WTC11 (cell line): ENCODE data around the gene WDR62. TPM values are rescaled to one million over a fixed set of nuclear protein-coding genes. Genes with fewer than 3 reads are reported as not detected.
A peak's percentile ranks its signal among the peaks of the same experiment; 100 is the strongest.
"Not testable (repeated sequence)": the region's sequence is repeated elsewhere in the genome, so short reads cannot be mapped to it uniquely, and the experiment has no call there.

Experiments used
- ATAC-seq: fragments of 200-7000 bp; cut with Tn5 transposase; 2 replicates; pipeline ENCODE4 v1.10.0; 2021; ENCODE audit warnings: mild to moderate bottlenecking, moderate library complexity
- CTCF ChIA-PET: fragments of 300-600 bp; sonication (Branson Sonifier 250); formaldehyde crosslinking; loops from one replicate; lab custom pipeline; 2021; ENCODE audit warnings: antibody characterized with exemption; lab: Charles Lee
- POLR2A ChIA-PET: fragments of 350-600 bp; sonication (Branson Sonifier 250); formaldehyde crosslinking; loops from one replicate; lab custom pipeline; 2021; ENCODE audit warnings: antibody characterized with exemption; lab: Charles Lee
- DNase-seq: peaks from one replicate; pipeline ENCODE4 v3.0.0; 2021; ENCODE audit warnings: low spot score
- H3K27ac Mint-ChIP-seq: 2 replicates; pipeline ENCODE4 v1.8.0; 2021; ENCODE audit warnings: mixed read lengths
- H3K27me3 Mint-ChIP-seq: 2 replicates; pipeline ENCODE4 v1.8.0; 2021; ENCODE audit warnings: low read depth, mild to moderate bottlenecking, moderate library complexity, mixed read lengths
- H3K36me3 Mint-ChIP-seq: 2 replicates; pipeline ENCODE4 v1.8.0; 2021; ENCODE audit warnings: mixed read lengths
- H3K4me1 Mint-ChIP-seq: 2 replicates; pipeline ENCODE4 v1.8.0; 2022; ENCODE audit warnings: mixed read lengths
- H3K4me3 Mint-ChIP-seq: 2 replicates; pipeline ENCODE4 v1.8.0; 2021; ENCODE audit warnings: mild to moderate bottlenecking, moderate library complexity, mixed read lengths
- H3K9me3 Mint-ChIP-seq: 2 replicates; pipeline ENCODE4 v1.8.0; 2021; ENCODE audit warnings: mixed read lengths
- CTCF ChIP-seq: fragments of 200-600 bp; IDR thresholded peaks from 2 replicates; pipeline ENCODE4 v1.8.0; 2022; ENCODE audit warnings: antibody characterized with exemption
- E2F4 ChIP-seq: sonication (generic); formaldehyde crosslinking; IDR thresholded peaks from 2 replicates; pipeline ENCODE4 v1.8.1; 2022; ENCODE audit warnings: low read depth, mild to moderate bottlenecking, moderate library complexity, missing genetic modification reagents, borderline replicate concordance
- ELF4 ChIP-seq: sonication (generic); formaldehyde crosslinking; IDR thresholded peaks from 2 replicates; pipeline ENCODE4 v1.8.1; 2022; ENCODE audit warnings: low read depth, mild to moderate bottlenecking, moderate library complexity, missing genetic modification reagents
- FOXJ3 ChIP-seq: sonication (generic); formaldehyde crosslinking; IDR thresholded peaks from 2 replicates; pipeline ENCODE4 v1.9.0; 2021; ENCODE audit warnings: missing genetic modification reagents, mild to moderate bottlenecking, borderline replicate concordance
- FOXK1 ChIP-seq: sonication (generic); formaldehyde crosslinking; IDR thresholded peaks from 2 replicates; pipeline ENCODE4 v1.8.0; 2022; ENCODE audit warnings: mild to moderate bottlenecking, moderate library complexity, missing genetic modification reagents
- GABPB1 ChIP-seq: sonication (generic); formaldehyde crosslinking; IDR thresholded peaks from 2 replicates; pipeline ENCODE4 v1.8.1; 2023; ENCODE audit warnings: mild to moderate bottlenecking, missing genetic modification reagents
- HMGA2 ChIP-seq: fragments of 250-450 bp; sonication (Bioruptor Pico); IDR thresholded peaks from 2 replicates; pipeline ENCODE4 v1.4.0; 2021; ENCODE audit warnings: mild to moderate bottlenecking, moderate library complexity
- HMGXB4 ChIP-seq: sonication (generic); formaldehyde crosslinking; IDR thresholded peaks from 2 replicates; pipeline ENCODE4 v1.8.1; 2023; ENCODE audit warnings: mild to moderate bottlenecking, moderate library complexity, missing genetic modification reagents
- MXD4 ChIP-seq: fragments of 250-450 bp; sonication (Bioruptor Pico); IDR thresholded peaks from 2 replicates; pipeline ENCODE4 v1.8.0; 2021; ENCODE audit warnings: mild to moderate bottlenecking, moderate library complexity, borderline replicate concordance
- NR1H2 ChIP-seq: sonication (generic); formaldehyde crosslinking; IDR thresholded peaks from 2 replicates; pipeline ENCODE4 v1.9.0; 2021; ENCODE audit warnings: mild to moderate bottlenecking, moderate library complexity, missing genetic modification reagents
- PREB ChIP-seq: sonication (generic); formaldehyde crosslinking; IDR thresholded peaks from 2 replicates; pipeline ENCODE4 v1.8.1; 2022; ENCODE audit warnings: mild to moderate bottlenecking, missing genetic modification reagents, moderate library complexity, borderline replicate concordance
- TCF7 ChIP-seq: sonication (generic); formaldehyde crosslinking; IDR thresholded peaks from 2 replicates; pipeline ENCODE4 v1.8.0; 2022; ENCODE audit warnings: mild to moderate bottlenecking, low read depth, missing genetic modification reagents, moderate library complexity
- TP53 ChIP-seq: sonication (generic); formaldehyde crosslinking; IDR thresholded peaks from 2 replicates; pipeline ENCODE4 v1.8.1; 2023; ENCODE audit warnings: mild to moderate bottlenecking, missing genetic modification reagents
- USF1 ChIP-seq: sonication (generic); formaldehyde crosslinking; IDR thresholded peaks from 2 replicates; pipeline ENCODE4 v1.8.0; 2022; ENCODE audit warnings: mild to moderate bottlenecking, missing genetic modification reagents
- ZMAT4 ChIP-seq: fragments of 250-450 bp; sonication (Bioruptor Pico); IDR thresholded peaks from 2 replicates; pipeline ENCODE4 v1.9.0; 2021; ENCODE audit warnings: mild to moderate bottlenecking
- ZNF232 ChIP-seq: sonication (generic); formaldehyde crosslinking; IDR thresholded peaks from 2 replicates; pipeline ENCODE4 v1.8.0; 2022; ENCODE audit warnings: mild to moderate bottlenecking, missing genetic modification reagents
- ZNF317 ChIP-seq: sonication (generic); formaldehyde crosslinking; IDR thresholded peaks from 2 replicates; pipeline ENCODE4 v1.8.1; 2023; ENCODE audit warnings: low read depth, mild to moderate bottlenecking, moderate library complexity, missing genetic modification reagents, borderline replicate concordance
- ZNF396 ChIP-seq: fragments of 250-450 bp; sonication (Bioruptor Pico); IDR thresholded peaks from 2 replicates; pipeline ENCODE4 v1.8.0; 2021; ENCODE audit warnings: mild to moderate bottlenecking, moderate library complexity, borderline replicate concordance
- ZNF423 ChIP-seq: fragments of 250-450 bp; sonication (Bioruptor Pico); IDR thresholded peaks from 2 replicates; pipeline ENCODE4 v2.1.2; 2022; ENCODE audit warnings: mild to moderate bottlenecking, moderate library complexity
- ZNF425 ChIP-seq: fragments of 250-450 bp; sonication (Bioruptor Pico); conservative IDR thresholded peaks from 2 replicates; pipeline ENCODE4 v1.9.0; 2021; ENCODE audit warnings: mild to moderate bottlenecking
- ZNF671 ChIP-seq: fragments of 250-450 bp; sonication (Bioruptor Pico); IDR thresholded peaks from 2 replicates; pipeline ENCODE4 v1.8.0; 2021; ENCODE audit warnings: mild to moderate bottlenecking
- total RNA-seq: library from RNA; stranded (reverse); gene quantifications from 3 replicates; pipeline ENCODE4 v1.2.3, GENCODE V29; 2021

WDR62 gene
- total RNA-seq, 1 experiment from 2014 or later: 40.0 TPM

- TF ChIP-seq USF1 (CRISPR knock-in tag): no peak
- no peak for TF ChIP-seq TP53 (CRISPR knock-in tag)
- TF ChIP-seq ZMAT4: no peak
- TF ChIP-seq TCF7 (CRISPR knock-in tag): no peak
- no peak for TF ChIP-seq HMGXB4
- TF ChIP-seq FOXK1 (CRISPR knock-in tag): no peak
- no peak for TF ChIP-seq GABPB1 (CRISPR knock-in tag)
- TF ChIP-seq ELF4 (CRISPR knock-in tag): no peak
- TF ChIP-seq ZNF232 (CRISPR knock-in tag): no peak
- TF ChIP-seq, all 79 proteins: peak for 0
These were observed 70.9 kb downstream of the WDR62 start (continued) for GRCh38 chr19:36125557-36125956.

- Mint-ChIP-seq H3K9me3 (no peaks in the 10 kb centered on the region), H3K4me1 (peaks cover 5% of the 10 kb centered on the region; the same call in 1 of the 2 replicates), H3K36me3 (peaks cover 20% of the 10 kb centered on the region), H3K4me3 (peak overlapping the region; percentile 85), H3K27me3 (no peaks in the 10 kb centered on the region), H3K27ac (peak overlapping the region; percentile 95)
- CTCF ChIA-PET: interaction anchor here (0.6 to 3.7 kb wide), 36 partner anchors 8 to 361 kb away, joined by 3 to 44 read pairs (median 4); partner anchors contain the start of genes CAPNS1, COX7A1, OVOL3 and POLR2I
- ATAC-seq (peak; percentile 21), DNase-seq (peak; percentile 44)
- POLR2A ChIA-PET: interaction anchor here (0.9 to 1.8 kb wide), 6 partner anchors 8 to 46 kb away, joined by 3 to 9 read pairs (median 4); partner anchors contain the start of genes CAPNS1, POLR2I and TBCB
- no peak for TF ChIP-seq HMGA2 (CRISPR knock-in tag)
- TF ChIP-seq ZNF317 (CRISPR knock-in tag): no peak
- TF ChIP-seq PREB: no peak
- no peak for TF ChIP-seq FOXJ3 (CRISPR knock-in tag)
- no peak for TF ChIP-seq MXD4 (CRISPR knock-in tag)
- TF ChIP-seq ZNF396 (CRISPR knock-in tag): no peak
- TF ChIP-seq NR1H2 (CRISPR knock-in tag): no peak
- no peak for TF ChIP-seq ZNF671 (CRISPR knock-in tag)
- no peak for TF ChIP-seq CTCF
- no peak for TF ChIP-seq ZNF423 (CRISPR knock-in tag)
- TF ChIP-seq ZNF425 (CRISPR knock-in tag): no peak
- no peak for TF ChIP-seq E2F4 (CRISPR knock-in tag)
These were observed 73.7 kb downstream of the WDR62 start for GRCh38 chr19:36128392-36128736.

- H3K27ac Mint-ChIP-seq, POLR2A ChIA-PET, H3K27me3 Mint-ChIP-seq, H3K4me1 Mint-ChIP-seq, H3K36me3 Mint-ChIP-seq, H3K4me3 Mint-ChIP-seq, ATAC-seq, H3K9me3 Mint-ChIP-seq, DNase-seq, CTCF ChIA-PET: not testable (repeated sequence)
These were observed 76.5 kb downstream of the WDR62 start for GRCh38 chr19:36131221-36131620.

- H3K36me3 Mint-ChIP-seq, DNase-seq, H3K27me3 Mint-ChIP-seq, H3K9me3 Mint-ChIP-seq, CTCF ChIA-PET, ATAC-seq, H3K4me3 Mint-ChIP-seq, H3K27ac Mint-ChIP-seq: not testable (repeated sequence)
- POLR2A ChIA-PET: interaction anchor here (0.6 kb wide), 1 partner anchor 452 kb away, joined by 10 read pairs; no protein-coding TSS in a partner anchor
- peaks cover 10% of the 10 kb centered on the region for H3K4me1 Mint-ChIP-seq
These were observed 80.2 kb downstream of the WDR62 start for GRCh38 chr19:36134867-36135266.
